NCI-H446 treated with DMSO at 0.1 percent for 48 hours (cell line): ENCODE measurements around the gene CORO1C.
"Not testable (repeated sequence)": the region's sequence is repeated elsewhere in the genome, so short reads cannot be mapped to it uniquely, and the experiment has no call there.

Experiments
- DNase-seq: peaks from one replicate; lab custom pipeline; 2025; lab: John Stamatoyannopoulos, UW

Gene CORO1C

DNA sequence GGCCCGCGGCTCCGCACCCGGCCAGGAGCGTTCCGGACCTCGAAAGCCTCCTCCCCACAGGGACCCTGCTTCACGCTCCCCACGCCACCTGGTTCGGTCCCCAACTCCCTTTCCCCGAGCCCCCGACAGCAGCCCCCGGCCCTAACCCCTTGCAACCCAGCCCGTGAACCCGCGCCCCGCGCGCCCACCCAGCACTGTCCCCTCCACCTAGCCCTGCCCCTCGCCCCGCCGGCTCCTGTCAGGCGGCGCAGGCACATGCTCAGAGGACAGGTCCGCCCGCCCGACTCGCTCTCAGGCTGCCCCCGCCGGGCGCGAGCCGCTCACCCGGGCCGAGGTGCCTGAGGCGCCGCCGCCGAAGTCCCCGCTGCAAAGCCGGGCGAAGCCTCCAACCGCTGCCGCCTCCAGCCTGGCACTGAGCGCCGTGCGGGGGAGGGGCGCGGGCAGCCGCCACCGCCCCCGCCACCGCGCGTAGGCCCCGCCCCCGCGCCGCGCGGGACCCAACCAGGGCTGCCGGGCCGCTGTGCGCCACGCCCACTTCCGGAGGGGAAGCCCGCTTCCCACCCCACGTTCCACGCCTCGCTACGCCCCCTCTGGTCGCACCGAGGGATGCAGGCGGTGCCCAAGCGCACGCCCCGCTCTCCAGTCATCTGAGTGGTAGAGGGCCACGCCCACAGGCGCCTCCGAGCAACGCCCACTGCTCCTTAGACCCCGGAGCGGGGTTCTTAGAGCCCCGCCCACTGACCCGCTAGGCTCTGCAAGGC, at the start of gene CORO1C:
Gene CORO1C, minus strand, starts transcription at position 414 of the 761 bp plus-strand sequence. CDS start 30,200 bp downstream, outside the sequence.
- DNase-seq, result peak; percentile 89

DNA sequence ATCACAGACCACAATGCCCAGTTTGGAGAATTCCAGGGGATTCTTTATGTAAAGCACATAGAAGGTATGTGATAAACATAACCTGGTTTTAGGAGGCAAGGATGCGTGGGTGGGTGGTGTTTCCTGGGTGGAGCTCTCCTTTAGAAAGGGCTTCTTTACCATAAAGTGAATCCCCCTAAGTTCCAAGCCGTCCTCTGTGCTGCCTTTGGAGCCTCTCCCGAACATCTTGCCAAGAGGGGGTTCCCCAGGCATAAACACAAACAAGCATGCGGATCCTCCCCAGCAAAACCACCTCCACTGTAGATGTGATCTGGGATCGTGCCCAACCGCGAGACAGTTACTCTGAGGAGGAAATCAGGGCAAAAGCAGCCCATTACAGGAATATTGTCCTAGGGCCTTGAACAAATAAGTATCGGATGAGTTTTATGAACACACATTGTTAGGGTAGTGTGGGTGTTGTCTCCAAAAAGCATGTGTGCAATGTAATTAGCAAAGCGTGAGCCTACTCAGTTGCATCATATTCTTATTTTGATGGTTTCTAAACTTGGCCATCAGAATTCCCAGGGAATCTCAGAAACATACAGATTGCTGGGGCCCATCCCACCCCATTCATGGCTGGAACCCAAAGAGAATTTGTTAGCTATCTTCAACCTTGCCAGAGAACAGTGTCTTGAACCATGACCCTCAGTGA, 48.8 kb upstream of the CORO1C start:
- DNase-seq, result no peak

DNA sequence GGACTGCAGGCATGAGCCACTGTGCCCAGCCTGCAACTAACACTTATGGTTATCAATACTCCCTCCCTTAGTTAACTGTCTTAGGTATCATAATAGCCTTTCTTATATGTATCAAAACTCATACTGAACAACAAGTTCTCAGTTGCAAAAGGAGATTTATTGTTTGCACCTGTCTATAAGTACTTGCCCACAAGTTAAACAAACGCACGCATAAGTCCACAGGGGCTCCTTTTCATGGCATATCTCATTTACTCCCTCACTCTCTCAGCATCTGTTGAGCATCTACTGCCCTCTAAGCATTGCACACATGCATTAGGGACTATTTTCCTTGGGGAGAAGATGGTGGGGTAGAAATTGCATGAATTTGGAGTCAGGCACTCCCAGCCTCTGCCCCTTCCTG, 46.7 kb upstream of the CORO1C start:
- DNase-seq, result no peak

GRCh38 chr12:108777156-108777555, 45.8 kb upstream of the CORO1C start:
- no peak for DNase-seq

- DNase-seq, result peak; percentile 10
Observed at GRCh38 chr12:108773798-108774788, 42.8 kb upstream of the CORO1C start.

DNA sequence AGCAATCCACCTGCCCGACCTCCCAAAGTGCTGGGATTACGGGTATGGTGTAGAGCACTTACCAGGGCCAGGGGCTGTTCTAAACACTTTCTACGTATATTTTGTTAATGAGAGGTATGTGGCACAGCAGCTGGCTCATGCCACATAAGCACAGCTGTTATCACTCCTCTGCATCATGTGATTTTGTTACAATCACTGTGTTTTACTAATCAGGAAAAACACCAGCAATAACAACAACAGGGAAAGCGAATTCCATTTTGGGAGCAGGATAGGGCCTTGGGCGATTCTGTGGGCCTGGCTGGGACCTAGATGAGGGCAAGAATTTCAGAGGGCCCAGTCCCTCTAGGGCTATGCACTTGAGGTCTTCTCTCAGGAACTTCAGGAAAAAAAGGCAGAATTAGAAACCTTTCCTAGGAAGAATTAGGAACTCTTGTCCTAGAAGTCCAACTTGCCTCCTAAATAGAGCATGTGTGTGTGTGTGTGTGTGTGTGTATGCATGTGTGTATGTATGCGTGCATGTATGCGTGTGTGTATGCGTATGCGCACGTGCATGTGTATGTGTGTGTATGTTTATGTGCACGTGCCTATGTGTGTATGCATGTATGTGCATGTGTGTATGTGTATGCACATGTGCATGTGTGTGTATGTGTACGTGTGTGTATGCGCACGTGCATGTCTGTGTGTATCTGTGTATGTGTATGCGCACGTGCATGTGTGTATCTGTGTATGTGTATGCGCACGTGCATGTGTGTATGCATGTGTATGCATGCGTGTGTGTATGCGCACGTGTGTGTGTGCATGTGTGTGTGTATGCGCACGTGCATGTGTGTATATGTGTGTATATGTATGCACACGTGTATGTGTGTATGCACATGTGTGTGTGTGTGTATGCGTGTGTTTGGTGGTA, 41.8 kb upstream of the CORO1C start:
- no peak for DNase-seq

DNA sequence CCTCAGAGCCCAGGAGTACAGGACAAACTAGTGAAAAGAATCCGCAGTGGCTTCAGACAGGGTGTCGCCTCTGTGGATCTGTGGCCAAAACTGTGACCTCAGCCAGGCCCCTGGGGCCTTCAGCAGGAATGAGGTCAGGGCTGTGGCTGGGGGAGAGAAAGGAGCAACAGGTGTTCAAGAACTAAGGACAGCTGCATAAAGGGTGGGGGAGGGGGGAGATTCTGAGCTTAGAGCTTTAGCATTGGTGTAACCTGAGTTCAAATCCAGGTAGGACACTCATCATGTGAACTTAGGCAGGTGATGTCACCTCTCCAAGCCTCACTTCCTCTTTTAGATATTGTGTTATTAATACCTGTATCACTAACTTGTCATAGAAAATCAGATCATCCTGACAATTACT, 40.9 kb upstream of the CORO1C start:
- no peak for DNase-seq

DNA sequence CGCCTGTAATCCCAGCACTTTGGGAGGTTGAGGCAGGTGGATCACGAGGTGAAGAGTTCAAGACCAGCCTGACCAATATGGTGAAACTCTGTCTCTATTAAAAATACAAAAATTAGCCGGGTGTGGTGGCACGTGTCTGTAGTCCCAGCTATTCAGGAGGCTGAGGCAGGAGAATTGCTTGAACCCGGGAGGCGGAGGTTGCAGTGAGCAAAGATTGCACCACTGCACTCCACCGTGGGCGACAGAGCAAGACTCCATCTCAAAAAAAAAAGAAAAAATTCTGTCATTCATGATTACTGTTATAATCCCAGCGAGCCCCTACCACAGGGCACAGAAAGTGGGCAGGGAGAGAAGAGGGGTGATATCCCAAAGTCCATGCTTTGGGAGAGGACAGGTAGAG, 40.5 kb upstream of the CORO1C start:
- not testable (repeated sequence) for DNase-seq

- DNase-seq, result no peak
Observed at GRCh38 chr12:108770963-108771362, 39.6 kb upstream of the CORO1C start.

GRCh38 chr12:108770269-108770829, 39.0 kb upstream of the CORO1C start:
- DNase-seq, result no peak

- no peak for DNase-seq
Observed at GRCh38 chr12:108768591-108769500, 37.5 kb upstream of the CORO1C start.

DNA sequence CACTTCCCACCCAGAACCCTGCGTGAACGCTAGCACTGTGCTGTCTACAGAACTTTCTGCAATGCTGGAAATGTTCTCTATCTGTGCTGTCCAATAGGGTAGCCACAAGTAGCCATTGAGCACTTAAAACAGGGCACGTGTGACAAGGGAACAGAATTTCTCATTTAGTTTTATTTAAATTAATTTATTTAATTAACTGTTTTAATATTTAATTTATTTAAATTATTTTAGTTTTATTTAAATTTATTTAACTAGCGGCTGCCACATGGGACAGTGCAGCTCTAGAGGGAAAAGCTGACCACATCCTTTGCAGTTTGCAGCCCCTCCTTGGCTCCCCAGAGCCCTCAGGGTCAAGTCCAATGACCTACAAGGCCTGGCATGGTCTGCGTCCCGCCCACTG, 35.0 kb upstream of the CORO1C start:
- no peak for DNase-seq

- no peak for DNase-seq
Observed at GRCh38 chr12:108765289-108765764, 34.0 kb upstream of the CORO1C start.

- DNase-seq, result no peak
Observed at GRCh38 chr12:108764540-108765288, 33.4 kb upstream of the CORO1C start.

GRCh38 chr12:108761226-108761625, 29.9 kb upstream of the CORO1C start:
- no peak for DNase-seq

- no peak for DNase-seq
Observed at GRCh38 chr12:108759924-108760323, 28.6 kb upstream of the CORO1C start.

GRCh38 chr12:108757856-108758255, 26.5 kb upstream of the CORO1C start:
- DNase-seq, result no peak

- DNase-seq, result no peak
Observed at GRCh38 chr12:108756421-108756820, 25.1 kb upstream of the CORO1C start.

- DNase-seq, result no peak
Observed at GRCh38 chr12:108755481-108755880, 24.2 kb upstream of the CORO1C start.
